ENCODE results near the gene CEACAM19. TPM values are rescaled to one million over a fixed set of nuclear protein-coding genes. Genes with fewer than 3 reads are reported as not detected.

The CEACAM19 gene
- total RNA-seq, 1 donor from 2014 or later, result 1.5 TPM

DNA sequence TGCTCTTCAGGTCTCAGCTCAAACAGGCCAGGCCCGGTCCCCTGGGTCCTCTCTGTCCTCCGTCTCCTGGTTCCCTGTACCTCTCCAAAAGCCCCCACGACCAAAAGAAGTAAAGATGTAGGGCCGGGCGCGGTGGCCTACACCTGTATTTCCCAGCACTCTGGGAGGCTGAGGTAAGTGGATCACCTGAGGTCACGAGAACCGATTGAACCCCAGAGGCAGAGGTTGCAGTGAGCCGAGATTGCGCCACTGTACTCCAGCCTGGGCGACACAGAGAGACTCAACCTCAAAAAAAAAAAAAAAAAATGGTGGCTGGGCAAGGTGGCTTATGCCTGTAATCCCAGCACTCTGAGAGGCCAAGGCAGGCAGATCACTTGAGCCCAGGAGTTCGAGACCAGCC, 55.2 kb downstream of the CEACAM19 start:
- Mint-ChIP-seq H3K9me3 (no peaks in the 10 kb centered on the region), H3K4me3 (ENCODE audit: low read depth) (no peak overlapping the region), H3K4me1 (ENCODE audit: low read depth) (peaks cover 35% of the 10 kb centered on the region), H3K36me3 (ENCODE audit: low read depth) (no peaks in the 10 kb centered on the region), H3K27ac (no peak overlapping the region), H3K27me3 (ENCODE audit: low read depth) (no peaks in the 10 kb centered on the region)
- intact Hi-C loops (cut with micrococcal nuclease), result no loop called here
- DNase-seq (ENCODE audit: low spot score), result no peak

DNA sequence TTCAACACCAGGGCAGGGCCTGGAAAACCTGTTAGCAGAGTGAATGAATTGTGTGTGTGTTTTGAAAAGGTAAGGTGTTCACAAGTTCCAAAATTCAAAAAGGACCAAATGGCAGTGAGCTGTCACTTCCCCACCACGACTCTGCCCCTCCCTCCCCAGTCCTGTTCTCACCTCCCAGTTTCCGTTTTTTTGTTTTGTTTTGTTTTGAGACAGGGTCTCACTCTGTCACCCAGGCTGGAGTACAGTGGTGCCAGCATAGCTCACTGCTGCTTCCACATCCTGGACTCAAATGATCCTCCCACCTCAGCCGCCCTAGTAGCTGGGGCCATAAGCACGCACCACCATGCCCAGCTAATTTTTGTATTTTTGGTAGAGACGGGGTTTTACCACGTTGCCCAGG, 56.9 kb downstream of the CEACAM19 start:
- Mint-ChIP-seq H3K9me3 (no peaks in the 10 kb centered on the region), H3K4me1 (ENCODE audit: low read depth) (peaks cover 21% of the 10 kb centered on the region), H3K27ac (no peak overlapping the region), H3K27me3 (ENCODE audit: low read depth) (no peaks in the 10 kb centered on the region), H3K4me3 (ENCODE audit: low read depth) (no peak overlapping the region), H3K36me3 (ENCODE audit: low read depth) (no peaks in the 10 kb centered on the region)
- no peak for DNase-seq (ENCODE audit: low spot score)
- intact Hi-C loops (cut with micrococcal nuclease), result no loop called here

GRCh38 chr19:44729516-44730033, 58.3 kb downstream of the CEACAM19 start:
- Mint-ChIP-seq H3K9me3 (no peaks in the 10 kb centered on the region), H3K36me3 (ENCODE audit: low read depth) (no peaks in the 10 kb centered on the region), H3K27me3 (ENCODE audit: low read depth) (no peaks in the 10 kb centered on the region), H3K27ac (no peak overlapping the region), H3K4me3 (ENCODE audit: low read depth) (no peak overlapping the region), H3K4me1 (ENCODE audit: low read depth) (peaks cover 9% of the 10 kb centered on the region)
- intact Hi-C loops (cut with micrococcal nuclease), result no loop called here
- DNase-seq (ENCODE audit: low spot score), result no peak

DNA sequence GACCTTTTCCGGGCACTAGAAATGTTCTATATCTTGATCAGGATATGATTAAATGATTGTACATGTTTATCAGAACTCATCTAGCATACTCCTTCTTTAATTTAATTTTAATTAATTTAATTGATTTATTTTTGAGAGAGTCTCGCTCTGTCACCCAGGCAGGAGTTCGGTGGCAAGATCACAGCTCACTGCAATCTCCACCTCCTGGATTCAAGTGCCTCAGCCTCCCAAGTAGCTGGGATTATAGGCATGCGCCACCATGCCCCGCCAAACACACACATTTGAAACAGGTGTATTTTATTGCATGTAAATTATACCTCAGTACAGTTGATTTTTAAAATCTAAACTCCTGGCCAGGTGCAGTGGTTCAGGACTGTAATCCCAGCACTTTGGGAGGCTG, 59.8 kb downstream of the CEACAM19 start:
- no peak for DNase-seq (ENCODE audit: low spot score)
- intact Hi-C loops (cut with micrococcal nuclease), result no loop called here
- H3K4me1 Mint-ChIP-seq (ENCODE audit: low read depth), result peaks cover 11% of the 10 kb centered on the region
- no peak overlapping the region for H3K4me3 Mint-ChIP-seq (ENCODE audit: low read depth)
- no peak overlapping the region for H3K27ac Mint-ChIP-seq
- no peaks in the 10 kb centered on the region for H3K9me3 Mint-ChIP-seq
- H3K27me3 Mint-ChIP-seq (ENCODE audit: low read depth), result no peaks in the 10 kb centered on the region
- no peaks in the 10 kb centered on the region for H3K36me3 Mint-ChIP-seq (ENCODE audit: low read depth)

DNA sequence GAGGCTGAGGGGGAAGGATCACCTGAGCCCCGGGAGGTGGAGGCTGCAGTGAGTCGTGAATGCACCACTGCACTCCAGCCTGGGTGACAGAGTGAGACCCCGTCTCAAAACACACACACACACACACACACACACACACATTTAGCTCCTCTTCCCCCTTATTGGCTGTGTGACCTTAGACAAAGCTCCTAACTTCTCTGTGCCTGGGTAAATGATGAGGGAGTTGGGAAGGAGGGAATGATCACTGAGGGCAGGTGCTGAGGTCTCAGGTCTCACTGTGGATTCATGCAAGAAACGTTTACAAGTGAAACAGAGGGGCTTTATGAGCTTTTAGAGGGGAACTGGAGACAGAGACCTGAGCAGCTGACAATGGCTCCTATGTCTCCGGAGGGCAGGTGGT, 60.3 kb downstream of the CEACAM19 start:
- Mint-ChIP-seq H3K4me3 (ENCODE audit: low read depth) (no peak overlapping the region), H3K36me3 (ENCODE audit: low read depth) (no peaks in the 10 kb centered on the region)
- intact Hi-C loops (cut with micrococcal nuclease), result no loop called here

GRCh38 chr19:44732235-44733014, 61.1 kb downstream of the CEACAM19 start:
- H3K27ac Mint-ChIP-seq, result no peak overlapping the region
- no peak overlapping the region for H3K4me3 Mint-ChIP-seq (ENCODE audit: low read depth)
- DNase-seq (ENCODE audit: low spot score), result no peak
- H3K4me1 Mint-ChIP-seq (ENCODE audit: low read depth), result peaks cover 16% of the 10 kb centered on the region
- no peaks in the 10 kb centered on the region for H3K36me3 Mint-ChIP-seq (ENCODE audit: low read depth)
- intact Hi-C loops (cut with micrococcal nuclease), result no loop called here
- no peaks in the 10 kb centered on the region for H3K9me3 Mint-ChIP-seq
- peaks cover 1% of the 10 kb centered on the region for H3K27me3 Mint-ChIP-seq (ENCODE audit: low read depth)

More for the DNA sequence above, 60.3 kb downstream of the CEACAM19 start:
- no peaks in the 10 kb centered on the region for H3K9me3 Mint-ChIP-seq
- H3K27me3 Mint-ChIP-seq (ENCODE audit: low read depth), result no peaks in the 10 kb centered on the region
- no peak for DNase-seq (ENCODE audit: low spot score)
- H3K4me1 Mint-ChIP-seq (ENCODE audit: low read depth), result peaks cover 11% of the 10 kb centered on the region
- H3K27ac Mint-ChIP-seq, result no peak overlapping the region

Other genes starting within 250 kb of the CEACAM19 start
- gene ZNF229, start 223.0 kb upstream of the CEACAM19 start, total RNA-seq, result 0.25 TPM in 1 of 2 replicates, not detected in the other
- gene ZNF180, start 171.0 kb upstream of the CEACAM19 start, total RNA-seq, result 7.3 and 8.3 TPM in 2 replicates
- not detected in 2 replicates for gene CEACAM20, start 141.8 kb upstream of the CEACAM19 start, total RNA-seq
- not detected in 2 replicates for gene IGSF23, start 57.9 kb upstream of the CEACAM19 start, total RNA-seq
- gene PVR, start 27.6 kb upstream of the CEACAM19 start, total RNA-seq, result 24.5 and 25.2 TPM in 2 replicates
- not detected in 2 replicates for gene CEACAM16, start 27.7 kb downstream of the CEACAM19 start, total RNA-seq
- gene BCL3, start 77.2 kb downstream of the CEACAM19 start, total RNA-seq, result 83.5 and 85.2 TPM in 2 replicates
- not detected in 2 replicates for gene CBLC, start 106.4 kb downstream of the CEACAM19 start, total RNA-seq
- gene BCAM, start 137.6 kb downstream of the CEACAM19 start, total RNA-seq, result not detected in 2 replicates
- 0.27 and 0.37 TPM in 2 replicates for gene NECTIN2, start 174.8 kb downstream of the CEACAM19 start, total RNA-seq
- 152 and 156 TPM in 2 replicates for gene TOMM40, start 219.8 kb downstream of the CEACAM19 start, total RNA-seq
- gene APOE, start 234.3 kb downstream of the CEACAM19 start, total RNA-seq, result 0.94 TPM in 2 replicates
- gene APOC1, start 243.1 kb downstream of the CEACAM19 start, total RNA-seq, result 3.1 and 6.4 TPM in 2 replicates